NCI-H1417 treated with DMSO at 0.1 percent for 48 hours (cell line): ENCODE data around the gene TRABD2A.

Source experiments
- DNase-seq: peaks from one replicate; lab custom pipeline; 2025; lab: John Stamatoyannopoulos, UW

TRABD2A gene

GRCh38 chr2:84904151-84904550 is 23.3 kb upstream of the TRABD2A start:
- no peak for DNase-seq

GRCh38 chr2:84902526-84902925 is 21.6 kb upstream of the TRABD2A start:
- DNase-seq, result no peak

- DNase-seq, result no peak
Observed at GRCh38 chr2:84901593-84902120, 20.8 kb upstream of the TRABD2A start.

GRCh38 chr2:84900971-84901370 is 20.1 kb upstream of the TRABD2A start:
- no peak for DNase-seq

- no peak for DNase-seq
Observed at GRCh38 chr2:84899304-84900204, 18.7 kb upstream of the TRABD2A start.

- DNase-seq, result no peak
Observed at GRCh38 chr2:84897773-84898172, 16.9 kb upstream of the TRABD2A start.

GRCh38 chr2:84896567-84896966 is 15.7 kb upstream of the TRABD2A start:
- DNase-seq, result no peak

GRCh38 chr2:84894758-84895520 is 14.1 kb upstream of the TRABD2A start:
- no peak for DNase-seq

- DNase-seq, result no peak
Observed at GRCh38 chr2:84894131-84894586, 13.3 kb upstream of the TRABD2A start.

- no peak for DNase-seq
Observed at GRCh38 chr2:84891355-84892010, 10.6 kb upstream of the TRABD2A start.

GRCh38 chr2:84889332-84889731 is 8.4 kb upstream of the TRABD2A start:
- no peak for DNase-seq

GRCh38 chr2:84888401-84889276 is 7.8 kb upstream of the TRABD2A start:
- DNase-seq, result no peak

GRCh38 chr2:84886791-84887190 is 5.9 kb upstream of the TRABD2A start:
- no peak for DNase-seq

GRCh38 chr2:84885111-84885510 is 4.2 kb upstream of the TRABD2A start:
- no peak for DNase-seq

GRCh38 chr2:84884449-84884848 is 3.6 kb upstream of the TRABD2A start:
- DNase-seq, result no peak

- DNase-seq, result no peak
Observed at GRCh38 chr2:84882775-84883550, 2.1 kb upstream of the TRABD2A start.

GRCh38 chr2:84882414-84882738 is 1.5 kb upstream of the TRABD2A start:
- DNase-seq, result no peak

GRCh38 chr2:84881581-84882413 is 913 bp upstream of the TRABD2A start:
- DNase-seq, result no peak

GRCh38 chr2:84880395-84880644 is 564 bp downstream of the TRABD2A start:
- no peak for DNase-seq
